B cell (primary cell): ENCODE measurements around the gene PPP3R2.

Source experiments
- CTCF ChIP-seq: fragments of 200-600 bp; IDR thresholded peaks from one replicate; pipeline ENCODE4 v1.8.0; 2022; ENCODE audit warnings: antibody characterized with exemption, mild to moderate bottlenecking
- EZH2 ChIP-seq: IDR thresholded peaks from 2 replicates; pipeline ENCODE4 v1.6.1; 2012; ENCODE audit warnings: borderline replicate concordance, low read depth, mild to moderate bottlenecking, moderate library complexity, low read length; ENCODE audit not compliant: insufficient read depth, poor library complexity, severe bottlenecking

GRCh38 chr9:101634741-101635409, 40.1 kb upstream of the PPP3R2 start:
- TF ChIP-seq CTCF (no peak), EZH2 (no peak)
